ENCODE data around the gene DXO.
"Not testable (repeated sequence)": the region's sequence is repeated elsewhere in the genome, so short reads cannot be mapped to it uniquely, and the experiment has no call there.

The DXO gene

DNA sequence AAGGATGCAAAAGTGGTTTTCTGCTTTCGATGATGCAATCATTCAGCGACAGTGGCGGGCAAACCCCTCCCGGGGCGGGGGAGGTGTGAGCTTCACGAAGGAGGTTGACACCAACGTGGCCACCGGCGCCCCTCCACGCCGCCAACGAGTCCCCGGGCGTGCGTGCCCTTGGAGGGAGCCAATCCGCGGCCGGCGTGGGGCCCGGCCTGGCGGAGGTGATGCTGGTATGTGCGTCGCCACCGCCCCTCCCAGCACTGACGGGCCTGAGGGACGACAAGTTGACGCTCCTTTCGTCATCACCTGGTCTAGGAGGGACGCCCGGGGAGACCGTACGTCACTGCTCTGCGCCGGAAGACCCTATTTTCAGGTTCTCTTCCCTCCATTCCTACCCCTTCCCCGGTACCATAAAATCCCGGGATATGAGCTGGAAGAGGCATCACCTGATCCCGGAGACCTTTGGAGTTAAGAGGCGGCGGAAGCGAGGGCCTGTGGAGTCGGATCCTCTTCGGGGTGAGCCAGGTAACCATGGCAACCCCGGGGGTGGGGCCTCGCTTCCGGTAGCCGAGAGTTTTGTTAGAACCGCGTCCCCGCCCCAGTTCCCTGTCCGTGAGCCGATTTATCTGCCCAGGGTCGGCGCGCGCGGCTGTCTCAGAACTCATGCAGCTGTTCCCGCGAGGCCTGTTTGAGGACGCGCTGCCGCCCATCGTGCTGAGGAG lies at the start of gene DXO:
DXO (minus strand) TSS at position 146 of the 716 bp plus-strand sequence. CDS start 463 bp downstream, outside the sequence.
- DNase-seq = peak; percentile 100

DNA sequence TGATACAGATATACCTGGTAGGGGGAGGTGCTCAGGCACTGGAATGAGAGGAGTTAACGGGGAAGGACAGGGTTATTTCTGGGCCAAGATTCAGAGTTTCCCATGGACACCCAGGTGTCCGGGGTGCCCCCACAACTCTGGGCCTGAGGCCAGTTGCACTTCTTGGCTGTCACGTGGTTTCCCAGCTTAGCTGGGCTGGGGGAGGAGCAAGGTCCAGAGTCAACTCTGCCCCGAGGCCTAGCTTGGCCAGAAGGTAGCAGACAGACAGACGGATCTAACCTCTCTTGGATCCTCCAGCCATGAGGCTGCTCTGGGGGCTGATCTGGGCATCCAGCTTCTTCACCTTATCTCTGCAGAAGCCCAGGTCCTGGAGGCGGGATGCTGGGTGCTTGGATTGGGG lies 42.6 kb upstream of the DXO start, which contains the start of gene C4B:
C4B (plus strand) TSS at position 249 of the 400 bp plus-strand sequence; CDS start at position 300, 51 bp downstream.
- DNase-seq = not testable (repeated sequence)

- not testable (repeated sequence) for DNase-seq
Observed at GRCh38 chr6:32013738-32014137, 41.8 kb upstream of the DXO start.

DNA sequence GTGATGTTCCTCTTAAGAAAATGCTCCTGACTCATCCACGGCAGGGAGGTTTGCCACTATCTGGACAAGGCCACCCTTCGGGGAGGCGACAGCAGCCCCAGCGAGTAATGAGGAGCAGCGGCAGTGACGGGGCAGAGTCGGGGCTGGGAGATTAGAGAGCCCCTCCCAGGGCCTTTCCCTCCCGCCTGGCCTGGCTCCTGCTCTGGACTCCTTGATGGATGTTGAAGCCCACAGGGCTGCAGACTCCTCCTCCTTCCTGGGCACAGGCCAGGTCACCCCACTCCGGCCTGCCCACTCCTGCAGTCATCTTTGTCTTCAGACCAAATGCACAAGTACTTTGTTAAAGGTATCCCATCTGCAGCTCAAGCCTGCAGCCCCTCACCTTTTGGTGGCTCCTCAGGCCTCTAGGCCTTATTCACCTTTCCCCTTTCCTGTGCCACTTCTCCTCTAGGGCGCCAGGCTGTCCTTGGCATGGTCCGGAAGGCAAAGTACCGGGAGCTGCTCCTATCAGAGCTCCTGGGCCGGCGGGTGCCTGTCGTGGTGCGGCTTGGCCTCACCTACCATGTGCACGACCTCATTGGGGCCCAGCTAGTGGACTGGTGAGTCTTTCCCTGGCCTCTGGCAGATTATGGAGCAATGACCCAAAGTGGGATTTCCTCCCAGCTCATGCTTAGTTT lies 41.1 kb upstream of the DXO start:
- not testable (repeated sequence) for DNase-seq

DNA sequence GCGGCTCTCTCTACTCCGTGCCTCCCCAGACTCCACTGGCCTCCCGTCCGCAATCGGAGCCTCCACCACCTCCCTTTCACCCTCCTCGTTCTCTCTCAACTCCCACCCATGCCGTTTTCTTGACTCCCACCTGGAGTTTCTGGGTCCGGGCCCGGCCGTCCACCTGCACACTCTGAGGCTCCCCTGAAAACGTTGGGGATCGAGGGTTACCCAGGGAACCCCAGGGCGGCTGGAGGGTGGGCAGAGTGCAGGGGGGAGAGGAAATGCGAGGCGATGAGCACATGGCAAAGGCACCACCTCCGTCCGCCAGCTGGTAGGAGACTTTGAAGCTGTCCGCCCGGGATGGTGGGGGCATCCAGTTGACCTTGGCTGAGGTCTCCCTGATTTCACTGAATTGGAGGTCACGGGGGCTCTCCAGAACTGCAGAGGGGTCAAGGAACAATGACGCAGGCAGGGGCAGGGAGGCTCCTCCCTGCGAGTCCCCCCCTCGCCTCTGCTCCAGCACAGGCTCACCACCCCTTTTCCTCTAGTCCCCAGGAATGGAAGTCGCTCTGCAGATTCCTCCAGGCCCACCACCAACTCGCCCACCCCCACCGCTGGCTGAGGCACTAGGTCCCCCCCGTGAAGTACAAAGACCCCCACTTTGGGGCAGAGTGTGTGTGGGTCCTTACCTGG lies 39.1 kb upstream of the DXO start:
- DNase-seq = not testable (repeated sequence)

DNA sequence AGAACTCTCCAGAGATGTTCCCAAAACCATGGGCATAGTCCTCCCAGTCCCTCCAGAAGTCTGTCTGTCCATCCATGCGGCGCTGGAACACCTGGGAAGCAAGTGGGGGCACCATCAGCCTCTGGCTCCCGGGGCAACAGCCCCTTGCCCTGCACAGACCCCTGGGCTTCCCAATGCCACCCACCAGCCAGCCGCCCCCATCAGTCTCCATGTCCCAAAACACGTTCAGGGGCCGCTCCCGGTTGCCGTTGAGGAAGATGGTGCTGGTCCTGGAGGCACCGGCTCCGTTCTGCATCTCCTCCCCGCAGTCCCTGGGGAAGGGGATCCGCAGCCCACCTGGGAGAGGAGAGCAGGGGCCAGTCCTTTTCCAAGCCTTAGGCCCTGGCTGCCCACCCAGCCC lies 37.6 kb upstream of the DXO start:
- not testable (repeated sequence) for DNase-seq

DNA sequence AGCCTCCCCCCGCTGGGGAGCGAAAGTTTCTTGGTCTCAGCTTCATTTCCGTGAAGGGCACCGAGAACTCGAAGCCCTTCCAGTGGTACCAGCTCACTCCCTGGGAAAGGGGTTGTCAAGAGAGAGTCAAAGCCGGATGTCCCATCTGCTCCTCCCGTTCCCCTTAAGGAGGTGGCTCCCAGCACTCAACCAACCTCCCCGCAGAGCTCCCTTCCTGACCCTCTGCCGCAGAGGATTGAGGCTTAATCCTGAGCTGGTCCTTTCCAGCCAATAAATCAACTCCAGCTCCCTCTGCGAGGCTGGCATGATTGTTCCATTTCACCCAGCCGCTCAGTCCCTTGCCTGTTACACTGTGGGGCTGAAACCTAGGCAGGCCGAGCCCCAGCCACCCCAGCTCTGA lies 36.7 kb upstream of the DXO start:
- not testable (repeated sequence) for DNase-seq

DNA sequence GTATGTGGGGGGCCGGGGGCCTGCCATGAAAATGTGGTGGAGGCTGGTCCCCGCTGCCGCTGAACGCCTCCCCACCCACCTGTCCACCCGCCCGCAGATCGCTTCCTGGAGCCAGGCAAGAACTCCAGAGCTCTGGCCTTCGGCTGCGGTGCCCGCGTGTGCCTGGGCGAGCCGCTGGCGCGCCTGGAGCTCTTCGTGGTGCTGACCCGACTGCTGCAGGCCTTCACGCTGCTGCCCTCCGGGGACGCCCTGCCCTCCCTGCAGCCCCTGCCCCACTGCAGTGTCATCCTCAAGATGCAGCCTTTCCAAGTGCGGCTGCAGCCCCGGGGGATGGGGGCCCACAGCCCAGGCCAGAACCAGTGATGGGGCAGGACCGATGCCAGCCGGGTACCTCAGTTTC lies 36.1 kb upstream of the DXO start:
- DNase-seq = not testable (repeated sequence)

DNA sequence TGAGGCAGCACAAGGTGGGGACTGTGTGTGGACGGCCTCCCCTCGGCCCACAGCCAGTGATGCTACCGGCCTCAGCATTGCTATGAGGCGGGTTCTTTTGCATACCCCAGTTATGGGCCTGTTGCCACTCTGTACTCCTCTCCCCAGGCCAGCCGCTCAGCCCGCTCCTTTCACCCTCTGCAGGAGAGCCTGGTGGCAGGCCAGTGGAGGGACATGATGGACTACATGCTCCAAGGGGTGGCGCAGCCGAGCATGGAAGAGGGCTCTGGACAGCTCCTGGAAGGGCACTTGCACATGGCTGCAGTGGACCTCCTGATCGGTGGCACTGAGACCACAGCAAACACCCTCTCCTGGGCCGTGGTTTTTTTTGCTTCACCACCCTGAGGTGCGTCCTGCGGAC lies 35.1 kb upstream of the DXO start:
- not testable (repeated sequence) for DNase-seq

- not testable (repeated sequence) for DNase-seq
Observed at GRCh38 chr6:32005991-32006529, 34.1 kb upstream of the DXO start.

DNA sequence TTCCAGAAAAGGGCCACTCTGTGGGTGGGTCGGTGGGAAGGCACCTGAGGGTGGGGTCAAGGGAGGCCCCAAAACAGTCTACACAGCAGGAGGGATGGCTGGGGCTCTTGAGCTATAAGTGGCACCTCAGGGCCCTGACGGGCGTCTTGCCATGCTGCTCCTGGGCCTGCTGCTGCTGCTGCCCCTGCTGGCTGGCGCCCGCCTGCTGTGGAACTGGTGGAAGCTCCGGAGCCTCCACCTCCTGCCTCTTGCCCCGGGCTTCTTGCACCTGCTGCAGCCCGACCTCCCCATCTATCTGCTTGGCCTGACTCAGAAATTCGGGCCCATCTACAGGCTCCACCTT lies 33.6 kb upstream of the DXO start:
- DNase-seq = not testable (repeated sequence)

DNA sequence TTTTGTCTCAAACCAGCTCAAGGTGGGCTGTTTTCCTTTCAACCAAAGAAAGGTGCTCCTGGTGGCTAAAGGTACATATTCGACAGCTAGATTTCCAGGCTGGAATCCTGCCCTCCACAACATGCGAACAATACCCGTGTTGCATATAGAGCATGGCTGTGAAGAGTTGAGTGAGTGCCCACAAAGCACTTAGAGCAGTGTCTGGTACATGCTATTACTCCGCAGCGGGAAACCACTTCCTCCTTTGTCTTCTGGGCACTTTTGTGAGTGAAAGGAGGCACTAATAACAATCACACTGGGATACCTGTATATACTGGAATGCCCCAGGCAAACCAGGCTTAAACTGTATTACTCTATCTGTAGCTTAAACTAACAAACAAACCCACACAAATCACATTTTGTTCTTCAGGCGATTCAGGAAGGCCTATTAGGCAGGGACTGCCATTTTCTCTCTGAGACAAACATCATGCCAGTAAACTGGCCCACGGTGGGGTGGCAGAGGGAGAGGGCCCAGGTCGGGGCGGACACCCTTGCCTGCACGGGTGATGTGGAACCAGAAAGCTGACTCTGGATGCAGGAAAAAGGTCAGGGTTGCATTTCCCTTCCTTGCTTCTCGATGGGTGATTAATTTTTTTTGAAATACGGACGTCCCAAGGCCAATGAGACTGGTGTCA lies 33.1 kb upstream of the DXO start:
- DNase-seq = not testable (repeated sequence)

- not testable (repeated sequence) for DNase-seq
Observed at GRCh38 chr6:32004393-32004792, 32.5 kb upstream of the DXO start.

GRCh38 chr6:32003301-32003700 lies 31.4 kb upstream of the DXO start:
- DNase-seq = not testable (repeated sequence)

DNA sequence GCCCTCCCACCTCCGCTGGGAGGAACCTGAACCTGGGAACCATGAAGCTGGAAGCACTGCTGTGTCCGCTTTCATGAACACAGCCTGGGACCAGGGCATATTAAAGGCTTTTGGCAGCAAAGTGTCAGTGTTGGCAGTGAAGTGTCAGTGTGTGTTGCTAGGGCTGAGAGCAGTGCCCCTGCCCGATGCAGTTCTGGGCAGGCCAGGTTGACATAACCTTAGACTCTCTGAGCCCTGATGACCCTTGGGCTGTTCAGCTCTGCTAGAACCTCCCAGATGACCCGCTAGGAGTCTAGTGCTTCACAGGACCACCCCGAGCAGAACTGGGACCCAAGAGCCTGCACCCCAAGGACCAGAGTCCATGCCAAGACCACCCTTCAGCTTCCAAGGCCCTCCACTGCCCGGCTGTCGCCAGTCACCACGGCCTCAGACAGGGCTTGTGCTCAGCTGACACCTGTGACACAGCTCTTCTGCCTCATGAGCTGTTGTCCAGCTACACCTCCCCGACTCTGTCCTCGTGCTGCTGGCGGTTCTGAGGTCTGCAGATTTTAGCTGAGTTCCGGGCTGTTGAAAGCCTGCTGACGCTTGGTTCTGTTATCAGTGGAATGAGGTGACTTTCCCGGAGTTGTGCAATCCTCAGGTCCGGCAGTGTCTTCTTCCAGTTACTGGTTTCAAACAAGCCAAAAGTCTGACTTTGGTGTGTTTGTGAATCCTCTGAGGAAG lies 30.8 kb upstream of the DXO start:
- DNase-seq = not testable (repeated sequence)

GRCh38 chr6:31996385-31996784 lies 24.4 kb upstream of the DXO start:
- not testable (repeated sequence) for DNase-seq

DNA sequence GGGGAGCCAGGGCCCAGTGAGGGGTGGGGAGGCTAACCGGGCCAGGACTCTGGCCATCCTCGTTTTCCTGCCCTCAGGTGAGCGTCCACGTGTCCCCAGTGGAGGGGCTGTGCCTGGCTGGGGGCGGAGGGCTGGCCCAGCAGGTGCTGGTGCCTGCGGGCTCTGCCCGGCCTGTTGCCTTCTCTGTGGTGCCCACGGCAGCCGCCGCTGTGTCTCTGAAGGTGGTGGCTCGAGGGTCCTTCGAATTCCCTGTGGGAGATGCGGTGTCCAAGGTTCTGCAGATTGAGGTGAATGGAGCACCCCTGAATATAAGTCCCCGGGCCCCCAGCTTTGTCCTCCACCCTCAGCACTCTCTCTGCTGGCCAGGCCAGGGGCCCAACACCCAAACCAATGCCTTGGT lies 22.5 kb upstream of the DXO start:
- not testable (repeated sequence) for DNase-seq

DNA sequence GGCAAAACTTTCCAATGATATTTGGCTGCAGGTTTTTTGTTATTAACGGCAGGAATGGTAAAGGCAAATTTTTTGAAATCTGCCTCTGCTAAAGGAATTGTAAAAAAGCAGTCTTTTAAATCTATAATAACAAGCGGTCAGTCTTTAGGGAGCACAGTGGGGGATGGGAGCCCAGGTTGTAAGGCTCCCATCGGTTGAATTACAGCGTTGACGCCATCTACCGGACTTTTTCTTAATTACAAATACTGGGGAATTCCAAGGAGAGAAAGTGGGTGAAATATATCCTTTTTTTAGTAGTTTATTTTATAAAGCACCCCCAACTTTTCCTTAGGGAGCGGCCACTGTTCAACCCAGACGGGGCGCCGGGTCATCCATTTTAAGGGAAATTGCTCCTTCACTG lies 17.4 kb upstream of the DXO start:
- DNase-seq = not testable (repeated sequence)

GRCh38 chr6:31981744-31982143 lies 9.8 kb upstream of the DXO start, which contains the start of gene C4A:
C4A (plus strand) TSS chr6:31982057; CDS start chr6:31982108, 51 bp downstream.
- DNase-seq = not testable (repeated sequence)

GRCh38 chr6:31980998-31981397 lies 9.1 kb upstream of the DXO start:
- not testable (repeated sequence) for DNase-seq

DNA sequence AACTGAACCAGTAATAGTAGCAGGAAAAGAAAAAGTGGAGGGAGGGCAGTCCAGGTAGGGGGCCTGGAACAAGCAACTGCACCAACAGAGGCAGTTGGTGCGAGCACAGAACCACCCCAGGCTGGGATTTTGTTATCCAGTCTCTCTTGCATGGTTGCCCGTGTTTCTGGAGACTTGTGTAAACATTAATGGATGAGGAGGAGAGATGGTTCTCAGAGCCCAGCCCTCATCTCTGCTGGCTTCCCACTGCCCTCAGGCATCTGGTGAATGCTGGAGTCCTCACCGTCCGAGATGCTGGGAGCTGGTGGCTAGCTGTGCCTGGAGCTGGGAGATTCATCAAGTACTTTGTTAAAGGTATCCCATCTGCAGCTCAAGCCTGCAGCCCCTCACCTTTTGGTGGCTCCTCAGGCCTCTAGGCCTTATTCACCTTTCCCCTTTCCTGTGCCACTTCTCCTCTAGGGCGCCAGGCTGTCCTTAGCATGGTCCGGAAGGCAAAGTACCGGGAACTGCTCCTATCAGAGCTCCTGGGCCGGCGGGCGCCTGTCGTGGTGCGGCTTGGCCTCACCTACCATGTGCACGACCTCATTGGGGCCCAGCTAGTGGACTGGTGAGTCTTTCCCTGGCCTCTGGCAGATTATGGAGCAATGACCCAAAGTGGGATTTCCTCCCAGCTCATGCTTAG lies 8.4 kb upstream of the DXO start:
- not testable (repeated sequence) for DNase-seq

Data from DMS79 (cell line).